ENCODE results near the gene ZFHX3. TPM values are rescaled to one million over a fixed set of nuclear protein-coding genes. Genes with fewer than 3 reads are reported as not detected.

The ZFHX3 gene
- total and polyA plus RNA-seq, 10 of the 15 experiments (the other 5 are each of a cell fraction or from before 2014, with no cell fraction given) = 0.68 to 8.6 (median 2.0) TPM

DNA sequence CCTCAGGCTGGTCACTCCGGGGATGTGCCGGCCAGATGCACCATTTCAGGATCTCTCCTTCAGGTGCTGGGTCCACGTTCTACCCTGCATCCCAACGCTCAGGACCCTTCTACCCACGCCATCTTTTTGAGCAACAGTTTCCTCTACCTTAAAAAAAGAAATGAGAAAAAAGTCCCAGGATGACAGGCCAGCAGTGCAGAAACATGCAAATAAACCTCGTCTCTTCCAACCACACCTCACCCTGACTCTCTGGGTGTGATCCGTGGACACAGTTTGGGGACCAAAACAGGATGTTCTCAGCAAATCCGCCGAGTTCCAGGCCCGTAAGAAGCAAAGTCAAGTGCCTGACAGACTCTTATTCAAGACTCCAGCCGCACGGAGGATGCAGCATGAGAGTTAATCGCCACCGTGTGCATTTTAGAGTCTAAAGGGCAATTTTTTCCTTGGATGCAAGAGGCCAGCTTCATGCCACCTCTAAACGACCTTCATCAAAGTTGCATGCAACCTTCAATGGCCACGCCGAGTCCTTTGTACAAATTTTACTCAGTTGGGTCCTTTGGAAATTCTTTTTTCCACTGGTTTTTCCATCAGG lies 99.6 kb downstream of the ZFHX3 start:
- FAIRE-seq (no peak), DNase-seq (ENCODE audit: low read depth, low spot score) (no peak), ATAC-seq (no peak)
- Histone ChIP-seq H4K20me1 (ENCODE audit: control insufficient read depth, insufficient read depth) (no peaks in the 10 kb centered on the region; the same call in 1 of the 2 replicates), H3K9ac (ENCODE audit: control insufficient read depth, insufficient read depth, low read length) (no peak overlapping the region), H3K4me2 (ENCODE audit: control insufficient read depth, insufficient read depth) (no peak overlapping the region), H3K36me3 (ENCODE audit: control insufficient read depth in 2 of 2, insufficient read depth in 2 of 2, low read length in 1 of 2) (peaks cover 1 to 2% of the 10 kb centered on the region in 2 experiments; a peak in 3 of 4 replicates), H3K4me3 (no peak overlapping the region), H2AFZ (ENCODE audit: control insufficient read depth, low read depth, low read length) (no peak overlapping the region), H3K27ac (ENCODE audit: control insufficient read depth, insufficient read depth) (no peak overlapping the region), H3K4me1 (ENCODE audit: control insufficient read depth, insufficient read depth, low read length) (no peaks in the 10 kb centered on the region; the same call in 1 of the 2 replicates), H3K9me3 (replicated peaks; ENCODE audit: control insufficient read depth, insufficient read depth, low read length) (no peaks in the 10 kb centered on the region), H3K79me2 (ENCODE audit: control insufficient read depth, insufficient read depth, low read length) (no peaks in the 10 kb centered on the region), H3K27me3 (replicated peaks in 1 of 2; ENCODE audit: control insufficient read depth in 2 of 2, insufficient read depth in 2 of 2, low read length in 1 of 2) (no peaks in the 10 kb centered on the region)
- WGBS (ENCODE audit: insufficient coverage, insufficient replicate concordance, low lambda C conversion rate, missing lambda C conversion rate) = 81% methylated on average over 17 of the region's 17 CpGs
- ChIA-PET SMC1A (ENCODE audit: uncharacterized antibody, unreplicated experiment) (no interaction called here), RAD21 (ENCODE audit: unreplicated experiment) (no interaction called here), CTCF (no interaction called here), POLR2A (no interaction called here)
- in situ Hi-C loops (cut with MboI) (no loop called here), intact Hi-C loops (cut with micrococcal nuclease; ENCODE audit: unreplicated experiment) (no loop called here)
- TF ChIP-seq, protein P1, sequence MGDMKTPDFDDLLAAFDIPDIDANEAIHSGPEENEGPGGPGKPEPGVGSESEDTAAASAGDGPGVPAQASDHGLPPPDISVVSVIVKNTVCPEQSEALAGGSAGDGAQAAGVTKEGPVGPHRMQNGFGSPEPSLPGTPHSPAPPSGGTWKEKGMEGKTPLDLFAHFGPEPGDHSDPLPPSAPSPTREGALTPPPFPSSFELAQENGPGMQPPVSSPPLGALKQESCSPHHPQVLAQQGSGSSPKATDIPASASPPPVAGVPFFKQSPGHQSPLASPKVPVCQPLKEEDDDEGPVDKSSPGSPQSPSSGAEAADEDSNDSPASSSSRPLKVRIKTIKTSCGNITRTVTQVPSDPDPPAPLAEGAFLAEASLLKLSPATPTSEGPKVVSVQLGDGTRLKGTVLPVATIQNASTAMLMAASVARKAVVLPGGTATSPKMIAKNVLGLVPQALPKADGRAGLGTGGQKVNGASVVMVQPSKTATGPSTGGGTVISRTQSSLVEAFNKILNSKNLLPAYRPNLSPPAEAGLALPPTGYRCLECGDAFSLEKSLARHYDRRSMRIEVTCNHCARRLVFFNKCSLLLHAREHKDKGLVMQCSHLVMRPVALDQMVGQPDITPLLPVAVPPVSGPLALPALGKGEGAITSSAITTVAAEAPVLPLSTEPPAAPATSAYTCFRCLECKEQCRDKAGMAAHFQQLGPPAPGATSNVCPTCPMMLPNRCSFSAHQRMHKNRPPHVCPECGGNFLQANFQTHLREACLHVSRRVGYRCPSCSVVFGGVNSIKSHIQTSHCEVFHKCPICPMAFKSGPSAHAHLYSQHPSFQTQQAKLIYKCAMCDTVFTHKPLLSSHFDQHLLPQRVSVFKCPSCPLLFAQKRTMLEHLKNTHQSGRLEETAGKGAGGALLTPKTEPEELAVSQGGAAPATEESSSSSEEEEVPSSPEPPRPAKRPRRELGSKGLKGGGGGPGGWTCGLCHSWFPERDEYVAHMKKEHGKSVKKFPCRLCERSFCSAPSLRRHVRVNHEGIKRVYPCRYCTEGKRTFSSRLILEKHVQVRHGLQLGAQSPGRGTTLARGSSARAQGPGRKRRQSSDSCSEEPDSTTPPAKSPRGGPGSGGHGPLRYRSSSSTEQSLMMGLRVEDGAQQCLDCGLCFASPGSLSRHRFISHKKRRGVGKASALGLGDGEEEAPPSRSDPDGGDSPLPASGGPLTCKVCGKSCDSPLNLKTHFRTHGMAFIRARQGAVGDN (IDR thresholded peaks at IDR 0.05) = no peak
- no peak for TF ChIP-seq RAD21 (IDR thresholded peaks at IDR 0.05; ENCODE audit: insufficient read depth, low read depth, low read length)
- TF ChIP-seq, protein P2, sequence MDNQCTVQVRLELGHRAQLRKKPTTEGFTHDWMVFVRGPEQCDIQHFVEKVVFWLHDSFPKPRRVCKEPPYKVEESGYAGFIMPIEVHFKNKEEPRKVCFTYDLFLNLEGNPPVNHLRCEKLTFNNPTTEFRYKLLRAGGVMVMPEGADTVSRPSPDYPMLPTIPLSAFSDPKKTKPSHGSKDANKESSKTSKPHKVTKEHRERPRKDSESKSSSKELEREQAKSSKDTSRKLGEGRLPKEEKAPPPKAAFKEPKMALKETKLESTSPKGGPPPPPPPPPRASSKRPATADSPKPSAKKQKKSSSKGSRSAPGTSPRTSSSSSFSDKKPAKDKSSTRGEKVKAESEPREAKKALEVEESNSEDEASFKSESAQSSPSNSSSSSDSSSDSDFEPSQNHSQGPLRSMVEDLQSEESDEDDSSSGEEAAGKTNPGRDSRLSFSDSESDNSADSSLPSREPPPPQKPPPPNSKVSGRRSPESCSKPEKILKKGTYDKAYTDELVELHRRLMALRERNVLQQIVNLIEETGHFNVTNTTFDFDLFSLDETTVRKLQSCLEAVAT (IDR thresholded peaks at IDR 0.05) = no peak
- TF ChIP-seq NFYA (IDR thresholded peaks at IDR 0.05; ENCODE audit: borderline replicate concordance, low read depth, low read length) = no peak
- TF ChIP-seq CEBPB (IDR thresholded peaks at IDR 0.05; ENCODE audit: borderline replicate concordance in 1 of 2, low read depth in 2 of 2, low read length in 2 of 2) = no peak
- no peak for TF ChIP-seq CHD2 (IDR thresholded peaks at IDR 0.05; ENCODE audit: borderline replicate concordance, low read depth, low read length)
- TF ChIP-seq ZNF24 (IDR thresholded peaks at IDR 0.05) = no peak
- TF ChIP-seq EP300 (IDR thresholded peaks at IDR 0.05; ENCODE audit: borderline replicate concordance in 1 of 2, control insufficient read depth in 1 of 2, low read depth in 2 of 2, low read length in 2 of 2) = no peak
- TF ChIP-seq BCL11A (IDR thresholded peaks at IDR 0.05; ENCODE audit: low read depth, low read length) = no peak
- no peak for TF ChIP-seq EGR1 (IDR thresholded peaks at IDR 0.05; ENCODE audit: borderline replicate concordance in 1 of 2, low read depth in 2 of 2, low read length in 2 of 2)
- TF ChIP-seq, protein P3, sequence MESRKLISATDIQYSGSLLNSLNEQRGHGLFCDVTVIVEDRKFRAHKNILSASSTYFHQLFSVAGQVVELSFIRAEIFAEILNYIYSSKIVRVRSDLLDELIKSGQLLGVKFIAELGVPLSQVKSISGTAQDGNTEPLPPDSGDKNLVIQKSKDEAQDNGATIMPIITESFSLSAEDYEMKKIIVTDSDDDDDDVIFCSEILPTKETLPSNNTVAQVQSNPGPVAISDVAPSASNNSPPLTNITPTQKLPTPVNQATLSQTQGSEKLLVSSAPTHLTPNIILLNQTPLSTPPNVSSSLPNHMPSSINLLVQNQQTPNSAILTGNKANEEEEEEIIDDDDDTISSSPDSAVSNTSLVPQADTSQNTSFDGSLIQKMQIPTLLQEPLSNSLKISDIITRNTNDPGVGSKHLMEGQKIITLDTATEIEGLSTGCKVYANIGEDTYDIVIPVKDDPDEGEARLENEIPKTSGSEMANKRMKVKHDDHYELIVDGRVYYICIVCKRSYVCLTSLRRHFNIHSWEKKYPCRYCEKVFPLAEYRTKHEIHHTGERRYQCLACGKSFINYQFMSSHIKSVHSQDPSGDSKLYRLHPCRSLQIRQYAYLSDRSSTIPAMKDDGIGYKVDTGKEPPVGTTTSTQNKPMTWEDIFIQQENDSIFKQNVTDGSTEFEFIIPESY (IDR thresholded peaks at IDR 0.05) = no peak
- TF ChIP-seq NR2C2 (IDR thresholded peaks at IDR 0.05; ENCODE audit: borderline replicate concordance, control insufficient read depth, insufficient read length, low read depth) = no peak
- BruUV-seq (replicated peaks) = no TSS peak
